Glomerular visceral epithelial cell (primary cell): ENCODE results near the gene UNC5B.

Experiments
- DNase-seq: peaks from one replicate; pipeline ENCODE4 v3.0.0-alpha.2; 2016; ENCODE audit errors: extremely low spot score

UNC5B gene

DNA sequence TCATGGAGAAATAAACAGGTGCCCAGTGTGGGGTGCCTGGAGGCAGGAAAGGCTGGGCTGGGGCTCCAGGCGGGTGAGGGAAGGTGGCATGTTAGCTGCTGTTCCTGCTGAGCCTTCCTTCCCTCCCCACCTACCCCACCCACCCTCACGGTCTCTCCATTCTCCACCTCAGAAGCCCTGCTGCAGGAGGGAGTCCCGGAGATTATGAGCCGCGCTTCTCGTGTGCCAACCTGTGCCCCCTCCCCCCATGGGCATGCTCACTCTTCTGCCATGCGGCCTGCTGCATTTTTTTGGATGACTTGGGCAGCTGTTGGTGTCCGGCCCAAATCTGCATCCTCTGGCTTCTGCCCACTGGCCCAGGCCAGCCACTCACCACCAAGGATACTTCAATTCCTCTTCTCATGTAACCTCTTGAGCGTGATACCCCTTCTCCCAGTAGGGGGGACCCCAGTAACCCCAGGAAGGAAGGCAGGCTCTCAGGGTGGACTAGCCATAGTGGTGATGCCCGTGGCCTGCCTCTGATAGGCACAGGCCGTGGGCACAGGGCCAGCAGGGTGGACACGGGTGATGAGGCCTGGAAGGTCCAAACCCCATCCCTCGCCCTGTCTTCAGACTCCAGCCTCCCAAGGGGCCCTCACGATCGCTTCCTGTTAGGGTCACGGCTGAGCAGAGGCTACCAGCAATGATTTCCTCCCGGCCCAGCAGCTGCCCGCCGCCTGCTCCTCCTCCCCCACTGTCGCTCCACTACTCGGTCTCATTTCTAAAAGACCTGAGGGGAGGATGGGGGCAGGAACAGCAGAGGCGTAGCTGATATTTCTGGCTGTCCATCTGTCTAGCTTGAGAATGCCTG is 27.8 kb downstream of the UNC5B start:
- no peak for DNase-seq

DNA sequence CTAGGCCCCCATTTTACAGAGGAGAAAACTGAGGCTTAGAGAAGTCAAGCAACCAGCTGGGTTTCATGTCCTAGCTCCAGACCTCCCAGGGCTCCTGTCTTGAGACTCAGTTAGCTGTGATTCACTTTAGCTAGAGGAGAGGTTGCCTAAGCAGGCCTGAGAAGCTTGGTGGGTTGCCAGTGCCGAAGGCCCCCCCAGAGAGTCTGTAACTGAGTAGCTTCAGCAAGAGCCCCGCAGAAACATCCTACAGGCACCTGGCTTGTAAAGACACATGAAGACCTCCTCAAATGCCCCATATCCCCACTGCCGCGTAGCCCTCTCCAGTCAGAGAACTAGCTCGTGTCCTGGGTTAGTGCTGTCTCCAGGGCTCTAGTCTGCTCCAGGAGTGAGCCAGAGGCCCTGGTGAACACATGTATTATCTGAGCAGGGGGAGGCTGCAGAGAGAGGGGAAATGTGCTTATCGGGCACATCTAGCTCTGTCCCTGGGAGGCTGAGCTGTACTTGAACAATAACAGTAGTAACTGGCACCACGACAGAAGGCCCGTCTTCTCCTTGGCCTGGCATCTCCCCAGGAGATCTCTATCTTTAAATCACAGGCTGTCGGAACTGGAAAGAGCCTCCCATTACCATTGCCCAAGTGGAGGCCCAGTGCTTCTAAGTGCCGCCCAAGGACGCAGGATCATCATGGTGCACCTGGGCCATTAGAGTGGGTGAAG is 28.9 kb downstream of the UNC5B start:
- no peak for DNase-seq

DNA sequence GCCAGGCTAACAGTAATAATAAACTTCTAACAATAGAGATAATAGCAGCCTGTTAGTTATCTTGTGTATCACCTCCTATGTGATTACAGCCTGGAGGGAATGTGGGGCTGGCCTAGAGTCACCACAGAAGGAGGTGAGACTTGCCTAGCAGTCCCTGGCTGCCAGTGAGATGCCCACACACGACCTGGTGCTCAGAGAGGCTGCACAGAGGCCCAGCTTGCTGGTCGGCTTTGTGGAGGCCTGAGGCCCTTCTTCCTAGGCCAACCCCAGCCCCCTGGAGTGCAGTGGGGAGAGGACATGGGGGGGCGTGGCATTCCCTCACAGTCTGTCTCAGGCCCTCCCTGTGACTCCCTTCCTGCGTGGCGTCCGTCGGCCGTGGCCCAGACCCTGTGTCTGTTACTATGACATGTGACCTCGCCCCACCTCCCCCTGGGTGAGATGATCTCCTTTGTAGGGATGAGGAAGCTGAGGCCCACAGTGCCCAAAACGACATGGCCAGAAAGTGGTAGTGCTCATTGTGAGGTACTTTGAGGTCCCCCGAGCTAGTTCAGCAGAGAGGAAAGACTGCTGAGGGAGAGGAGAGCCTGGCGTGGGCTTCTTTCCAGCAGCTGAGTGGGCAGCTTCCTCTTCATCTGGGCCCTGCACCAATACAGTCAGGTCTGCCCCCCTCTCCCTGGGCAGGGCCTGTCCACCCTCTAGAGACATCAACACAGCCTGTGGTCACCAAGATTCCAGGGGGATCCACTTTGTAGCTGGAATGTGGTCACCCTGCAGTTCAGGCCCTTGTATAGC is 29.7 kb downstream of the UNC5B start:
- no peak for DNase-seq

DNA sequence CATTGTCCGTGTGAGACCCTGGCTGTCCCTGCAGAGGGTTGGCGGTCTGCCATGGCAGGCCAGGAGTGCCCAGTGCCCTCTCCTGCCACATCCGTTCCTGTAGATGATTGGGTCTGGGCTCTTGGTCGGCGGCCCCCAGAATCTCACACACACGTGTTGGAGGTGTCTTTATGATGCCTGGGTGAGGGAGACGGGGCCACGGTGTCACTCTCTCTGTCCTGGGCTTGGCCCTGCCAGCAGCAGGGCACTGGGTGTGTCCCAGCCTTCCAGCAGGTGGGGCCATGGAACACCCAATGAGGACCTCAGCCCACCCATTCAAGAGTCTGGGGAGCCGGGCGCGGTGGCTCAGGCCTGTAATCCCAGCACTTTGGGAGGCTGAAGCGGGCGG is 30.2 kb downstream of the UNC5B start:
- no peak for DNase-seq

DNA sequence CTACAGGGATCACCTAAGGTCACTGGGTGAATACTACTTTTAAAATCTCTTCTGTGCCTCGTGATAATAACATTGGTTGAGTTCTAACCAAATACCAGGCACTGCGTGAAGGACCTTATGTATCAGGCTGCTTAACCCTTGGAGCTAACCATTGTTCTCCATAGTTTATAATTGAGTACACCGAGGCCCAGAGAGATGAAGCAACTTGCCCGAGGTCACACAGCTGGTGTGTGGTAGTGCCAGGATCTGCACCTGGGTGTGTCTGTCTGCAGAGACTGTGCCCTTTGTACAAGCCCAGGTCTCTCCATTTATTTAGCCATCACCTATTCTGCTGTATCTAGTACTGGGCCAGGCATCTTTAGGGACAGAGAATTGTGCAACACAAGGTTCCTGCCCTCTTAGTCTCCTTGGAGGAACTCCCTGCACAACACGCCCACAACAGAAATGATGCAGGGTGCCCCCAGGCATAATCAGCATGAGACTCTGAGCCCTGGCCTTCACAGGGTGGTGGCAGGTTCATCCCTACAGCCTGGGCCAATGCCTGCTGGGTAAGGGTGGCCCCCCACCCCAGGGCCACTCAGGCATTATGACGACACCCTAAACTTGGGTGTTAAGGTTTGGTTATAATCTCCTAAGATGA is 31.5 kb downstream of the UNC5B start:
- no peak for DNase-seq

DNA sequence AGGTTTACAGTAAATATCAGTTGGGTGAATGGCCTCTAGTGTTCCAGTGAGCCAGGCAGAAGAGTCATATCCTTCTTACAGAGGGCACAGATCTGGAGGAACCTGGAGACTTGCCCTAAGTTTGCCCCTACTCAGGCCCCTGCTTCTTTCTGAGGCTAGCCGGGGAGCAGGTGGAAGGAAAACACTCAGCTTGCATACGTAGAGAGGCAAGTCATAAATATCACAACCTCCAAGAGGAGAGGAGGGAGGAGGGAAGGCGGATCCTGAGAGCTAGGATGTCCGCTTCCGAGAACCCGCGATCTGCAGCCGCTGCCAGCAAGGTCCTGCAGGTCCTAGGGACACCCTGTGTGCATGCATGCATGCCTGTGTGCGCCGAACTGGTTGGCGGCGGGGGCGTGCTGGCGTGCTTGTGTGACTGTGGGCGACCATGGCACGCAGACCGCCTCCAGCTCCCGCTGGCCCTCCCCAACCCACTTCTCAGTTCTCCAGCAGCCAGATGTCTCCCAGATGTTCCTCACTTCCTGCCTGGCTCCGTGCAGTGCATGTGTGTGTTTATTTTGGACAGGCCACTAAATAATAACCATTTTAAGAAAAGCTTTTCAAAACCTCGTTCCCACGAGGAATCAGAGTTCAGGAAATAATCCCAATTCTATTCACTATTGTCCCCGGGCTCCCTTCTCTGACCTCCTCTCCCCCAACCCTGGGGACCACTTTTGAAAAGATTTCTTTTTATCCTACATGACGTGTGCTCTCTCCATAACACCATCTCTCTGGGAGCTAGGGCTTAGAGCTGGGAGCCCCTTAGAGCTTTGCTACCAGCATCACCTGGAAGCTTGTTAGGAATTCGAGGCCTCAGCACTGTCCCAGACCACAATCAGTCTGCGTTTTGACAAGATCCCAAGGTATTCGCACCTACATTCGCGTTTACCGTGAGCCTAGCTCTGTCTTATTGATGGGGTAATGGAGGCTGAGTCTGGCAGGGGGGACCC is 32.4 kb downstream of the UNC5B start:
- DNase-seq, result no peak

DNA sequence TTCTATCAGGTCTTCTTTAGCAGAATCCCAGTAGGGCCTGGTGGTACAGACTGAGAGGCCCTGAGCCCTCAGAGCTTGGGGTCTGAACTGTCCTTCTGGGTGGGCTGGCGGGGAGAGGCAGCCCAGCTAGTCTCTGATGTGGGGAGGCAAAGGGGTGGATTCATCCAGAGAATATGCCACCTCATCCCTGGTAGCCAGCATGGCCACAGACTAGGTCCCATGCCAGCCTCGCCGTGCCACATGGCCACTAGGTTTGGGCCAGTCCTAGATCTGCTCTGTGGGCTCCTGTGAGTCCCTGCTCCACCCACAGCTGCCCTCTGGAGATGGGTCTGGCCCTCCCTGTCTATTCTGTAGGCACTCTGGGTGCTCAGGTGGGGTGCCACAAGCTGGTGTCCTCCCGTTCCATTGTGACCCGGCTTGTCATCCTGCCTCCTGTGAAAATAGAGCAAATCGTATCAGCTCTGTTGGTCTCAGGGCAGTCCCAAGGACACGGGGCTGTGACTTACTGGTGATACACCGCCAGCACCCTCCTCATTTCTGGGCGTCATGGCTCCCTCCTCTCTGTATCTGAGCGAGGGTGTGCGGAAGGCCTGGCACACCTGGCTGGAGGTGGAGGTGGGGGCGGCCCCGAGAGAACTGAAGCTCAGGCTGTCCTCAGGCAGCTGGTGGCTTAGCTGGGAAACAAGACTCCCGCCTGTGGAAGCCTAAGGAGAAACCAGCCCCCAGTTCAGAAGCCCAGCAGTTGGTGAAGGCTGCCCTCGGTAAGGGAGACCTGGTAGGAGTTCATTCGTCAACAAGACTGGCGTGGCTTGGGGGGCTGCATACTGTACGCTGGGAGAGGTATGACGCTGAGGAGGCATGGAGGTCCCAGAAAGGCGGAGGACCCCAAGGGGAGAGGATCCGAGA is 33.3 kb downstream of the UNC5B start:
- DNase-seq, result no peak

DNA sequence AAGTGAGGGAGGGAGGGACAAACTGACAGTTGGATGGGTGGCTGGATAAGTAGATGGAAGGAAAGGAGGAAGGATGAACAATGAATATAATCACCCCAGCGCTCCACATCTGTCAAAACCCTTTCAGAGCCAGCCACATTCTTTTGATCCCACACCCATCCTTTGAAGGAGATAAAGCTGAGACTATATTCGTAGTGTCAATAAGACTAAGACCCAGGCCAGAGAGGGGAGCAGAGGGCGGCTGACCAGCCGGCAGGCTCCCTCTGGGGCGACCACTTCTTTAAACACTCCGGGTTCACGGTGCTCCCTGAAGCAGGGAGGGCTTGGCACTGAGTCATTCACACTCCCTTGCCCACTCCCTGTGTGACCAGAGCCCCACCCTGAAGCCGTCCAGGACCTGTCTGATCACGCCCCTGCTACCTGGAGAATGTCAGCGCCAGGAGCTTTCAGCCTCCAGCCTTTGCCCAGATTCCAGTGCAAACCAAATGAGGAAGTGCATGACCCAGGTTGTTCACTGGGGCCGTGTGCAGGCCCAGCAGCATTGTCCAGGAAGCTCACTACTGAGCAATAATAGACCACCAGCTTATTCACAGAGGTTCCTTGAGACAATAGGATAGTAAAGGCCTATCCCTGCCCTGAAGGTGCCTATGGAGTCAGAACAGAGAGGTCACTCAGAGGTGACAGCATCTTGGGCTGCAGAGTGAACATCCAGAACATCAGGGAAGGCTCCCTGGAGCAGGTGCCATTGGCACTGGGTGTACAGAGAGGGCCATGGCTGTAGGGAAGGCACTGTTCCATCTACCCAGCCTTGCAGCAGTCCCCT is 34.4 kb downstream of the UNC5B start:
- no peak for DNase-seq

DNA sequence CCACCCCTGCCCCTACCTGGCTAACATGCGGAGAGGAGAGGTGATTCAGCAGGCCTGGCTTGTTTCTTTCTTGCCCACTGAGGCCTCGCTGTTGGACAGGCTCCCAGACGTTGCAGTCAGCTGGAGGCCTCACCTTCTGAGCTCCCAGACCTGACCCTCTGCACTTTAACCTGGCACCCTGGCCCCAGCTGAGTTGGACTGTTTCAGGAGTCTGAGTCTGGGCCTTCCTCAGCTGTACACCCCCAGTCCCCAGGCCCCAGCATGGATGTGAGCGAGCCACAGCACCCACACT is 35.0 kb downstream of the UNC5B start:
- DNase-seq, result no peak

DNA sequence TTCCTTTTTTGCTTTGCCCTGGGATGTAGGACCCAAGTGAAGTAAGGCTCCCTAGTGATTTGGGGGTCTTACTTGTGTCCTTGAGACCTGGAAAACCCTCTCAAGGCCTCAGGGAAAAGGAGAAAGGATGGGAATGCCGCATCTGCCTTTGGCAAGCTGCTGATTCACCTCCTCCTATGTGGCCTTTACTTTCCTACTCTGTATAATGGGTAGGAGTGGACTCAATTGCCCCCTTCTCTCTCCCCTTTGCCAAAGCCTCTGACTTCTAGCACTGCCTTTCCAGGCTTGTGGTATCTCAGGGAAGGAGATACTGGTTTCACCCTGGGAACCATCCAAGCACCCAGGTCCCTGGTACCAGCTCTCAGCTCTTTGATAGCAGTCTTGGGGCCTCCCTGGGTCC is 35.4 kb downstream of the UNC5B start:
- DNase-seq, result no peak

DNA sequence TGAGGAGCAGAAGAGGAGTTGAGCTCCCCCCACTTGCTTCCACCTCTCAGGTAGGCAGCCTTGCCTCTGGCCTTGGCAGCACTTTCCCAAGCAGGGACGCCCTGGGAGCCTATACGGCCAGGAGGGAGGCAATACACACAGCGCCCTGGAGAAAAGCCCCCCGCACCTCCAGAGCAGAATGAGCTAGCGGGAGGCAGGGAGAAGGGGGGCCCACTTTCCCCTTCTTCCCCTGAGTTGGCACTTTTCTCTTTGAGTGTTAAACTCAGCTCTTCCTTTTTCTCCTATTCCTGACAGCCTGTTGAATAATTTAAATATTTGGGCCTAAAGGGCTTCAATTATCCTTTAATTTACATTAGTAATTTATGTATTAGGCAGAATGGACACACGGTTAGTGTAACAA is 35.8 kb downstream of the UNC5B start:
- no peak for DNase-seq

DNA sequence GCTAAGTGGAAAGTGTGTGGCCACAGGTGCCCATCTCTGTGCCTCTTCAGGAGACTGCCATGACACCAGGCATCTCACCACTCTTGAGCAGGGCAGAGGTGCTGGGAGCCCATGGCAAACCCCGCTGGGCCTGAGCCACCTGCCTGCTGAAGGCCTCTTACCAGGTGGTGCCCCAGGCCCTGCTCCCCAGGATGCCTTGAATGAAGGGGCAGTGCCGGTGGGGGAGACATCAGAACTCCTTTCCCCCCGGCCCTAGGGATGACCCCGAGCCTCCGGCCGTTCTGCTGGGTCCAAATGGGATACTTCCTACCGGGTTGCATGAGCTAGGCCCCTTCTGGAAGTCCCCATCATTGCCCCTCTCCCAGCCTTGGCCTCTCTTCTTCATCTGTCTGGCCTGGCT is 37.6 kb downstream of the UNC5B start:
- no peak for DNase-seq

DNA sequence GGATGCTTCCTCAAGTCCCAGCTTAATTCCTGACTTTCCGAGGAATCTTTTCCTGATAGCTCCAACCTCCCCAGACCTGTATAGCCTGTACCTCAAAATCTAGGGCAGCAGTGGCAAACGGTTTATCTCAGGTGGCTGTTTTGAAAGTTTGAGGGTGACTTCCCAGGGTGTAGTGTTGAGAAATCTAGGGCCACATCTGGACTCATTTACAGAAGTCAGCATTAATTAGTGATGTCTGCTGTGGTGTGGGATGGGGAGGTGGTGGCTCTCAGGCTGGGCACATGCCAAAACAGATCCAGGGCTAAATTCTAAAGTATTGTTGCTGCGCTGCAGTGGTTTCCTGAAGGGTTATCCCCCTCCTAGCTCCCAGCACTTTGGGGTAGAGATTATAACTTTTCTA is 38.0 kb downstream of the UNC5B start:
- no peak for DNase-seq

DNA sequence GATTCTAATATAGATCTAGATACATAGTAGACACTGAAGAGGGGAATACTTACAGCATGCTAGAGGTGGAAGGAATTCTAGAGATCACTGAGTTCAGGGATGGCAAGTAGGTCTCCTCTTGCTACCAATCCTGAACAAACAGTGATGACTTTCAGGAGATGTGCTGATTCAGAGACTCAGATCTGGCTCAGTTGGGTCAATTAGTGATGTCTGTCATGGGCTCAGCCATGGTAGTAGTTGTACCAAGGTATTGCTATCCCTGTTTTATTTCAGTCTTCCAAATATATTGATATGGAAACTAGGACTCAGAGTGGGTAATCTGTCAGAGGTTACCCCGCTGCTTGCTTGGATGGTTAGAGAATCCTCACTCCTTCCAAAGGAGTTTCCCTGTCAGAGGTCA is 38.5 kb downstream of the UNC5B start:
- DNase-seq, result no peak

DNA sequence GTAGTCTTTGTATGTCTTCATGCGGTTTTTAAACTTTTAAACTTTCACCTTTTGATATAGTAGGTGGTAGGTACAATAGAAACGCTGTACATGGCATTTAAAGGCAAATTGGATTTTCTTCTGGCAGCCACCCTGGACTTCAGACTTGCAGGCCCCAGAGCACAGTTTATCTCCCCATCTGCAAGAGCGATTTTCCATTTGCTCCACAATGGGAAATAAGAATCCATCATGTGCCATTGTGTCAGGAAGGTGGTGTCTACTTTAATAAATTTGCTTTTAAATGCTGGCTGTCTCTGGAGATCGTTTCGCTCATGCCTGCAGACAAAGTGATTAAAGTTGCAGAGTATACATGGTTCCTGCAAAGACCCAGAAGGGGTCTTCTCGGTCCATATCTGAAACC is 38.9 kb downstream of the UNC5B start:
- DNase-seq, result no peak

DNA sequence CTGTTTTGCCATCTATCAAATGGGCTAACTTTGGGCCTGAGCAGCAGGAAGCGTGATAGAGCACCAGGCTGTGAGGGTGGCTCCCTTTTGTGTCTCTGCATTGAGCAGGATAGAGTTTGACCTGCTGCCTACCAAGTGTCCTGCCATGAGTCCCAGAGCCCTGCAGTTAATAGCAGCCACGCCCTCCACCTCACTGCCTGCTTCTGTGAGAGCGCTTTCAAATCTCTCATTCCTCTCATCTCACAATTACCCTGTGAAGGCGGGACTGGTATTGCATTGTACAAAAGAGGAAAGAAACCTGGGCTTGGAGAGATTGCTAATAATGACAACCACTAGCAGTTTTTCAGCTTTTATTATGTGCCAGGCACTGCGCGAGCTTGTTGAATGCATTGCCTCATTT is 39.9 kb downstream of the UNC5B start:
- DNase-seq, result no peak

DNA sequence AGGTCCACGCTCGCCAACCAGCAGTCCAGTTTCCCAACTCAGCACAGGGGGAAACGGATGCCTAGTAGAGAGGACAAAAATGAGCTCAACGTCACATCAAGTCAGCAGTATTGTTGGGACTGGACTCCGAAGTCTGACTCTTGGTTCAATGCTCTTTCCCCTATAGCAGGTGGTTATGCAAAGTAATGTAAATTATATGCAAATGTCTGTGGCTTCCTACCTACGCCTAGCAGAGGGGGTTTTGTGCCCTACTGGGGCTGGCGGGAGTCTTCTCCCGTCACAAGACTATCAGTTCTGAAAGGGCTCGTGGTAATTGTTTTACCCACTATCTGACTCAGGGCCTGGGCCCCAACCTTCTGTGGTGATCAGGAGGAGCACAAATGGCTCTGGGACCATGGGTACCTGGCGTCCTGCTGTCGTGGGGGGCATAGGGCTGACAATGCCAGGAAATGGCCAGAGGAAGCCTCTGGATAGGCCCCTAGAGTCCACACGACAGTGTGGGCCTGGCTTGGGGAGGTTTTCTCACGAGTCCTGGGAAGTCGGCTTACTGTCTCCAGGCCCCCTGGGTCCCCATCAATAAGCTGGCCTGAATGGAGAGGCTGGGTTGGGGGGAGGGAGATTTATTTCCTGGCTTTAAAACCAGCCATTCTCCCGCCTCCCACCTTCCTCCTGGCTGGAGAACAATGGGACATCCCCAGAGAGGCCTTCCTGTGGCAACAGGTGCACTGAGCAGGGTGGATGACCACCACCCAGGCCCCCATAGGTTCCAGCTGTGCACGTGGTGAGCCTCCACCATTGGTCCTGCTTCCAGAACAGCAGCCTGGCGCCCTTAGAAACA is 41.8 kb downstream of the UNC5B start:
- DNase-seq, result no peak

DNA sequence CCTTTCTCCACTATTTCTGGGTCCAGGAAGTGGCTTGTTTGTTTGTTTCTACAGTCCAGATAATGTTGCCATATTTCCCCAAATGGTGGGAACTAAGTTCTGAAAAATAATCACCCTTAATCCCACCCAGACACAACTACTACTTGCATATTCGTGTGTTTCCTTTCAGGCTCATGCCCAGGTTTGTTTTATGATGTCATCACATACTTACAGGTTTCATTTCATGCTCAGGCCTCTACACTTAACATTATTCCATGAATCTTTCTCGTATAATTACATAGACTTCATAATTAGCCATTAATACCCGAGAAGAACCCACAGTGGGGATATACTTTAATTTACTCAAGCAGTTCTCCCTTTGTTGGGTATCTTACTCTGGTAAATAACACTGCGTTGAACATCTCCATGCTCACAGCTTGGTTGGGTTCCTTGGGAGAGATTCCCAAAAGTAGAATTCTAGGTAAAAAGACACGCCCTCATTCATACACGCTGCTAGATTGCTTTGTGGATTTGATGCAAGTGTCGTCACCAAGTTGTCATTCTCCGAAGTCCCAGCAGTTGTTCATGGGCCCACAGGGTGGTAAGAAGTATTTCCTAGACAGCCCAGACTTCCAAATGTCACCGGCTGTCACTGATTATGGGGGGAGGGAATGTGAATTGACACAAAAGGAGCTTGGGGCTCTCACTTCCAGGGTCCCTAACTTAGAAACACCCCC is 42.6 kb downstream of the UNC5B start:
- no peak for DNase-seq
